Retinal pigment epithelial cell (primary cell): ENCODE measurements around the gene TMEM115.

ENCODE experiments used
- DNase-seq: peaks from one replicate; pipeline ENCODE4 v3.0.0-alpha.2; 2010; ENCODE audit warnings: low read depth
- H3K4me3 ChIP-seq: 2 replicates; pipeline ENCODE4 v1.5.1; 2011; ENCODE audit warnings: mild to moderate bottlenecking, low read length, control low read depth, moderate library complexity
- TF ChIP-seq, protein P1 (sequence below): conservative IDR thresholded peaks from 2 replicates; pipeline ENCODE4 v1.5.1; 2011; ENCODE audit warnings: low read depth, low read length, control low read depth, inconsistent platforms

Gene TMEM115

DNA sequence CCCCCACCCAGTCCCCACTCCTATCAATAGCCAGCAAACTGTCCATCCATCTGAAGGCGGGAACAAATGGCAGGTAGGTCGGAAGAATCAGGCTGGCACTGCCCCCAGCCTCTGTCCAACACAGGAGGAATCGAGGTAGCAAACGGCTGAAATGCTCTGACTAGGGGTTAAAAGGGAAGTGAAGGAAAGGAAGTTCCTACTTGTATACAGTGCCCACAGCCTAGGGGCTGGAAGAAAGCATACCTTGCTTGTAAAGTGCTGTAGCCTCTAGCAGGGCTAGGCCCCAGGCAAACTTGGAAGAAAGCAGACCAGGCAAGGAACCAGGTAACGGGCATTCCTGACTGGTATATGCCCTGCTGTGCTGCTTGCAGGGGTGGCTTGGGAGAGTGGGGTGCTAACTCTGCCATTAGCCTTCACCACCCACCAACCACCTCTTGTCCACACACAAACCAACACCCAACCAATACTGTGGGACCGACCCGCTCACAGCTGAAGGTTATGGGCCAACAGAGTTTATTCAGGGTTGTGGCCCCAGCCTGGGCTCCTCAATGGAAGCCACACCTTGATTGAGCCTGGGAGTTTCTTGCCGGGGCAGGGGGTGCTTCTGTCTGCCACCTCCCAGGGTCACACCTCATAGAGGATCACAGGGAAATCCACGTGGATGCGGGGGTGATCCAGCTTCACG is 33.7 kb downstream of the TMEM115 start:
- TF ChIP-seq, protein P1, sequence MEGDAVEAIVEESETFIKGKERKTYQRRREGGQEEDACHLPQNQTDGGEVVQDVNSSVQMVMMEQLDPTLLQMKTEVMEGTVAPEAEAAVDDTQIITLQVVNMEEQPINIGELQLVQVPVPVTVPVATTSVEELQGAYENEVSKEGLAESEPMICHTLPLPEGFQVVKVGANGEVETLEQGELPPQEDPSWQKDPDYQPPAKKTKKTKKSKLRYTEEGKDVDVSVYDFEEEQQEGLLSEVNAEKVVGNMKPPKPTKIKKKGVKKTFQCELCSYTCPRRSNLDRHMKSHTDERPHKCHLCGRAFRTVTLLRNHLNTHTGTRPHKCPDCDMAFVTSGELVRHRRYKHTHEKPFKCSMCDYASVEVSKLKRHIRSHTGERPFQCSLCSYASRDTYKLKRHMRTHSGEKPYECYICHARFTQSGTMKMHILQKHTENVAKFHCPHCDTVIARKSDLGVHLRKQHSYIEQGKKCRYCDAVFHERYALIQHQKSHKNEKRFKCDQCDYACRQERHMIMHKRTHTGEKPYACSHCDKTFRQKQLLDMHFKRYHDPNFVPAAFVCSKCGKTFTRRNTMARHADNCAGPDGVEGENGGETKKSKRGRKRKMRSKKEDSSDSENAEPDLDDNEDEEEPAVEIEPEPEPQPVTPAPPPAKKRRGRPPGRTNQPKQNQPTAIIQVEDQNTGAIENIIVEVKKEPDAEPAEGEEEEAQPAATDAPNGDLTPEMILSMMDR = no peak
- no peak for DNase-seq

DNA sequence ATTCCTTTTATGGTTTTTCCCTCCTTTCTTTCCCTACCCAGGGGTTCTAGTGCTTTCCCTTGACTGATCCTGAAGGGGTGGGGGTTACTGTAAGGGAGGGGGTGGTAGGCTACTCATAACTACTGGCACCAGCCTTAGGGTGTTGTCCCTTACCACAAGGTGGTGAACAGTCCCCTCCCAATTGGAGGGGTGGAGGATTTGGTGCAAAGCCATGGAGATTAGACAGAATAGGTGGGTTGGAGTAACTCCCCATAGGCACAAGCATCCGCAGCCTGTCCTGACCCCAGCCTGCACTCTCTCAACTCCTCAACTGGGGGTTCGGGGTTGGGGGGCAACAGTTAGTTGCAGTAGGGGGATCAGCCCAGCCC is 34.2 kb downstream of the TMEM115 start:
- no peak overlapping the region for H3K4me3 ChIP-seq
- TF ChIP-seq, protein P1 = no peak
- no peak for DNase-seq

More for the DNA sequence above, 33.7 kb downstream of the TMEM115 start:
- no peak overlapping the region for H3K4me3 ChIP-seq

DNA sequence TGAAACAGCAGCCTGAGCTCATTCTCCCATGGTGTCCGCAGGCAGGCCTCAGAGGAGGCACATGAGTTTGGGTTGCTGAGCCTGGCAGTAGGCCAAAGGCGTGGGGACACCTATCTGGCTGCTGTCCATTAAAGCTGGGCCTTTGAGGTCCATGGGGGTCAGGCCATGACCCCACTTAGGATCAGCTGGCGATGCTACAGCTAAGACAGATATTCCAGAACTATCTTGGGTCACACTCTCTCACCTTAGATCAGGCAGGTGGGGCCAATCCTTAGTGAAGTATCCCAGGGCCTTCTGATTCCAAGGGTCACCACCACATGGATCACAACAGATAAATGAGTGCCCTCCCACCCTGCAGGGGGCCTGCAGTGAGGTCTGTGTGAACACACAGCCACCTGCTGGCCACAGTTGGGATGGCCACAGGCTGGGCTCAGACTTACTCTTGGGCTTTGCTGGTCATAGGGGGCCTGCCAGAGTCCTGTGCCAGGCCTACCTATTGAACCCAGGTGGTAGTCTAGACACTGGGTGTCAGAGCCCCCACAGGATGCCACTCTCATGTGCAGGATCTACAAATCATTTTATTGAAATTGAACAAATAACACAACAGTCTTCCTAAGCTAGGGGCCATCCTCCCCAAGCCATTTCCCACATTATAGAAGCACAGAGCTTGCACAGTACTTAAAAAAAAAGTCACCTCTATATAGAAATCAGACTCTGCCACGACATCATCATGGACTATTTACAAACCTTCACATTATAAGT is 34.8 kb downstream of the TMEM115 start:
- TF ChIP-seq, protein P1 = peak; percentile 95
- DNase-seq = no peak
- H3K4me3 ChIP-seq = no peak overlapping the region

DNA sequence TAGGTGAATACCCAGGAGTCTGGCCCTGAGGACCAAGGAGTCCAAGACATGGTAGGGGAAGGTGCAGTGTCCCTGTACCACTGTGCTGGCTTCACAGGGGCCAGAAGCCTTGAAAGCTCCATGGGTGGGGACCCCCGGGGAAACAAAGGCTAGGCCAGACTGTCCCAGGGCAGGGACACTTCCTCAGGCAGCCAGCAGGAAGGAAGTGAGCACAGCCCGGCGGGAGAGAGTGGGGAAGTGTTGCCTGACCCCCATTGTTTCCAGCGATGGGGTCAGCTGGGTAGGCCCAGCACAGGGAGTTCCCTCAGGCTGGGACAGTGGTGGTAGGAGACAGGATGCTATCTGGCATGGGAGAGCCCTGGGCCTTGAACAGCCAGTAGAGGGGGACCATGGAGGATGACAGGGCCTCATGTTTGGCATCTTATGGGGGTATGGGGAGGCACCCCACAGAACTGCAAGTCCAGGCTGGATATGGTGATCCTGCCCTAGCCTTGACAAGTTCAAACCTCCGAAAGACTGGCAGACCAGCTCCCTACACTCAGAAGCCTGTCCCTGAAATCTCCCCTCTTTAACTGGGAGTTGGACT is 35.6 kb downstream of the TMEM115 start:
- no peak for DNase-seq
- H3K4me3 ChIP-seq = no peak overlapping the region
- TF ChIP-seq, protein P1 = no peak

- no peak for DNase-seq
- TF ChIP-seq, protein P1 = no peak
- H3K4me3 ChIP-seq = no peak overlapping the region
These were observed 36.2 kb downstream of the TMEM115 start for GRCh38 chr3:50323092-50323600.

- H3K4me3 ChIP-seq = peak within 1 kb of the TSS; percentile 90
- DNase-seq = no peak
- TF ChIP-seq, protein P1 = no peak
These were observed 36.8 kb downstream of the TMEM115 start, which contains the start of gene HYAL2 for GRCh38 chr3:50322386-50323091. HYAL2 (minus strand) TSS chr3:50322745; CDS start chr3:50320489, 2,256 bp downstream.
